ENCODE data around the gene SERAC1. TPM values are rescaled to one million over a fixed set of nuclear protein-coding genes. Genes with fewer than 3 reads are reported as not detected.
"Not testable (repeated sequence)": the region's sequence is repeated elsewhere in the genome, so short reads cannot be mapped to it uniquely, and the experiment has no call there.

The SERAC1 gene
- total RNA-seq: 1 to 10 TPM; 6.2 to 9.4 TPM

GRCh38 chr6:158168040-158168289 is at the start of gene SERAC1:
Gene SERAC1, minus strand, starts transcription at chr6:158168262. Its CDS starts 9,899 bp downstream, at chr6:158158363.
- Histone ChIP-seq H3K4me1 (no peaks in the 10 kb centered on the region), H3K27ac (peak within 1 kb of the TSS; percentile 100), H3K27me3 (no peaks in the 10 kb centered on the region), H3K9ac (ENCODE audit: low read depth in 2 of 2, low read length in 2 of 2) (peak within 1 kb of the TSS; percentile 95 to 97), H3K9me3 (no peaks in the 10 kb centered on the region), H3K4me3 (peak within 1 kb of the TSS; percentile 92), H3K36me3 (no peaks in the 10 kb centered on the region)
- intact Hi-C loops (cut with DNase I): no loop called here
- TF ChIP-seq CTCF (IDR thresholded peaks at IDR 0.05): no peak
- no peak for DNase-seq

DNA sequence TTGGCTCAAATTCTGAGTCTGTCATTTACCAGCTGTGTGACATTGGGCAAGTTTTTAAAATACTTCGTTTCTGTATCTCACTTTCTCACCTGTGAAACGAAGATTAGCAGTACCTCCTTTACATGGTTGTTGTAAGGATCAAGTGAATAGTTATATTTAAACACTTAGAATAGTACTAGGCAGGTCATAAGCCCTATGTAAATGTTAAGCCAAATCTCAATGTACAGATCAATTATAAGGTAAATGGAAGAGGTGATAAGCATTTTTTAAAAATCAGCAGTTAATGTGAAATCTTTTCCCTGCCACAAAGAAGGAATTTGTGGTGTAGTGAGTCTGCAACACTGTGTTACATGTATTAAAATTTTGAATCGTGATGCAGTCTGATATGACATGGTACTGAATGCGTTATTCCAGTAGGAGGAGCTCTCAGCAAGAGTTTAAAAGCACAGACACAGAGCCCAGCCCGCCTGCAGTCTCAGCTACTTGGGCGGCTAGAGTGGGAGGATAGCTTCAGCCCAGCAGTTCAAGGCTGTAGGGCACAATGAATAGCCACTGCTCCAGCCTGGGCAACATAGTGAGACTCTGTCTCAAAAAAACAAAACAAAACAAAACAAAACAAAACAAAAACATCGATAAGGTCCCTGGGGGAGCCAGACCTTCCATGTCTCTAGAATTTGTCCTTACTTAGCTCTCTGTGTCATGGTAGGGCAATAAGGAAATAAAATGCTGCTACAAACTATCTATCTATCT is 46.0 kb upstream of the SERAC1 start:
- no peak overlapping the region for H3K27ac ChIP-seq
- H3K9me3 ChIP-seq: no peaks in the 10 kb centered on the region
- peak; percentile 62 for TF ChIP-seq CTCF (IDR thresholded peaks at IDR 0.05)
- peak; percentile 71 for DNase-seq
- H3K4me1 ChIP-seq: no peaks in the 10 kb centered on the region
- H3K27me3 ChIP-seq: no peaks in the 10 kb centered on the region
- H3K4me3 ChIP-seq: no peak overlapping the region
- intact Hi-C loops (cut with DNase I): loop anchor here (5.0 kb wide), 1 partner anchor 758 kb away; no protein-coding TSS in a partner anchor
- H3K9ac ChIP-seq (ENCODE audit: low read depth in 2 of 2, low read length in 2 of 2): no peak overlapping the region
- no peaks in the 10 kb centered on the region for H3K36me3 ChIP-seq

DNA sequence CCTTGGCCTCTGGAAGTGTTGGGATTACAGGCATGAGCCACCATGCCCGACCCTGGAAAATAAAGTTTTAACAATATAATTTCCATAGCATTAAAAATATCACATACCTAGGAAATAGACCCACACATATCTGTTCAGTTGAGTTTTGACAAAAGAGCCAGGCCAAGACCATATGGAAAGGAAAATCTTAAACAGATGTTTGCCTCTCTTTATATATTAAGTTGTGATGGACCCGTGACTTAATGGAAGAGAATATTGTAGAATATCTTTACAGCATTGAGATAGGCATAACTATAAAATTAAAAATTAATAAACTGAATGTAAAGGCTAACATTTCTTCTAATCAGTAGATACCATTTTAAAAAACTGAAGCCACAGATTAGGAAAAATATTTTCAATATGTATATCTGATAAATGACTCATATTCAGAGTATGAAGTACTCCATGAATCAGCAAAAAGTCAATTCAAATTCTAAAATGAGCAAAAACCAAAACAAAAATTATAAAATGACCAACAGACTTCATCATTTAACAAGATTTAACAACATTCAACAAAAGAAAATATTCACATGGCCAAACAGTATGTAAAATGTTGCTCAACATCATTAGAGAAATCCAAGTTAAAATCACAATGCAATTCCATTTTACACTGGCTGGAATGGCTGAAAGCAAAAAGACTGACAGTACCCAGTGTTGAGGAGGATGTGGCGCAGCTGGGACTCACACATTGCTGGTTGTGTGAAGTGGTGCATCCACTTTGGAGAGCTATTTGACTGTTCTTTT is 43.4 kb upstream of the SERAC1 start:
- Histone ChIP-seq H3K4me3 (no peak overlapping the region), H3K9ac (ENCODE audit: low read depth in 2 of 2, low read length in 2 of 2) (no peak overlapping the region), H3K36me3 (no peaks in the 10 kb centered on the region), H3K27ac (no peak overlapping the region), H3K9me3 (no peaks in the 10 kb centered on the region), H3K27me3 (no peaks in the 10 kb centered on the region), H3K4me1 (no peaks in the 10 kb centered on the region)
- no peak for TF ChIP-seq CTCF (IDR thresholded peaks at IDR 0.05)
- intact Hi-C loops (cut with DNase I): loop anchor here (5.0 kb wide), 1 partner anchor 761 kb away; no protein-coding TSS in a partner anchor
- no peak for DNase-seq

DNA sequence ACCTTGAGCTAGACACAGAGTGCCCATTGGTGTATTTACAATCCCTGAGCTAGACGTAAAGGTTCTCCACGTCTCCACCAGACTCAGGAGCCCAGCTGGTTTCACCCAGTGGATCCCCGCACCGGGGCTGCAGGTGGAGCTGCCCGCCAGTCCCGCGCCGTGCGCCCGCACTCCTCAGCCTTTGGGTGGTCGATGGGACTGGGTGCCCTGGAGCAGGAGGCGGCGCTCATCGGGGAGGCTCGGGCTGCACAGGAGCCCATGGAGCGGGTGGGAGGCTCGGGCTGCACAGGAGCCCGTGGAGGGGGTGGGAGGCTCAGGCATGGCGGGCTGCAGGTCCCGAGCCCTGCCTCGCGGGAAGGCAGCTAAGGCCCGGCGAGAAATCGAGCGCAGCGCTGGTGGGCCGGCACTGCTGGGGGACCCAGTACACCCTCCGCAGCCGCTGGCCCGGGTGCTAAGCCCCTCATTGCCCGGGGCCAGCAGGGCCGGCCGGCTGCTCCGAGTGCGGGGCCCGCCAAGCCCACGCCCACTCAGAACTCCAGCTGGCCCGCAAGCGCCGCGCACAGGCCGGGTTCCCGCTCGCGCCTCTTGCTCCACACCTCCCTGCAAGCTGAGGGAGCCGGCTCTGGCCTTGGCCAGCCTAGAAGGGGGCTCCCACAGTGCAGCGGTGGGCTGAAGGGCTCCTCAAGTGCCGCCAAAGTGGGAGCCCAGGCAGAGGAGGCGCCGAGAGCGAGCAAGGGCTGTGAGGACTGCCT is 41.7 kb upstream of the SERAC1 start:
- not testable (repeated sequence) for H3K36me3 ChIP-seq; H3K27me3 ChIP-seq; H3K27ac ChIP-seq; H3K4me3 ChIP-seq; H3K9ac ChIP-seq (ENCODE audit: low read depth in 2 of 2, low read length in 2 of 2); H3K4me1 ChIP-seq; H3K9me3 ChIP-seq; DNase-seq
- intact Hi-C loops (cut with DNase I): loop anchor here (5.0 kb wide), 1 partner anchor 763 kb away; no protein-coding TSS in a partner anchor

DNA sequence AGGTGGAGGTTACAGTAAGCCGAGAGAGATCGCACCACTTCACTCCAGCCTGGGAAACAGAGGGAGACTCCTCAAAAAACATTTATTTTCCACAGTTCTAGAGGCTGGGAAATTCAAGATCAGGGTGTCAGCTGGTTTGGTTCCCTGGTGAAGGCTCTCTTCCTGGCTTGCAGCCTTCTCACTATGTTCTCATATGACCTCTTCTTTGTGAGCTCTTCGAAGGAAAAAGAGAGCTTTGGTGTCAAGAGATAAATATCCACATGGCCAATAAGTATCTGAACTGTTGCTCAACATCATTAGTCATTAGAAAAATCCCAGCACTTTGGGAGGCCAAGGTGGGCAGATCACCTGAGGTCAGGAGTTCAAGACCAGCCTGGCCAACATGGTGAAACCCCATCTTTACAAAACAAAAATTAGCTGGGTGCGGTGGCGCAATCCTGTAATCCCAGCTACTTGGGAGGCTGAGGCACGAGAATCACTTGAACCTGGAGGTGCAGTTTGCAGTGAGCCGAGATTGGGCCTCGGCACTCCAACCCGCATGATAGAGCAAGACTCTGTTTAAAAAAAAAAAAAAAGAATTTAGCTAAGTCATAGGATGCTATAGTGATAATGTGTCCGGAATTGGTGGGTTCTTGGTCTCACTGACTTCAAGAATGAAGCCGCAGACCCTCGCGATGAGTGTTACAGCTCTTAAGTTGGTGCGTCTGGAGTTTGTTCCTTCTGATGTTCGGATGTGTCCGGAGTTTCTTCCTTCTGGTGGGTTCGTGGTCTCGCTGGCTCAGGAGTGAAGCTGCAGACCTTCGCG is 40.4 kb upstream of the SERAC1 start:
- H3K27me3 ChIP-seq; H3K27ac ChIP-seq; H3K4me3 ChIP-seq; intact Hi-C loops (cut with DNase I); H3K36me3 ChIP-seq; H3K9me3 ChIP-seq; H3K4me1 ChIP-seq; DNase-seq; H3K9ac ChIP-seq (ENCODE audit: low read depth in 2 of 2, low read length in 2 of 2): not testable (repeated sequence)

DNA sequence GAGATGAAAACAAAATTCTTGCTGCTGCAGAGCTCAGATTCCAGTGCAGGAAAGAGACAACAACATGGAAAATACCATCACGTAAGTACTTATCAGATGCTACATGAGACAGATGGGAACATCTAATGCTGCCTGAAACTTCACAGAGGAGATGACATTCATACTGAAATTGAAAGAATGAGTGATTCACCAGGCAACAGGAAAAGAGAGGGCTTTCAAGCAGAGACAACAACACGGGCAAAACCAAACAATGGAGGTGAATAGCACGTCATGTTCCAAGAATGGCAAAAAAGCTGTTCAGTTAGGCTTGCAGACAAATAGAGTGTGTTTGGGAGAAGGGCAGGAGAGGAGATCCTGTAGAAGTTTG is 39.3 kb upstream of the SERAC1 start:
- no peaks in the 10 kb centered on the region for H3K4me1 ChIP-seq
- intact Hi-C loops (cut with DNase I): no loop called here
- no peak overlapping the region for H3K9ac ChIP-seq (ENCODE audit: low read depth in 2 of 2, low read length in 2 of 2)
- H3K36me3 ChIP-seq: no peaks in the 10 kb centered on the region
- no peaks in the 10 kb centered on the region for H3K27me3 ChIP-seq
- no peak for TF ChIP-seq CTCF (IDR thresholded peaks at IDR 0.05)
- H3K27ac ChIP-seq: no peak overlapping the region
- no peak overlapping the region for H3K4me3 ChIP-seq
- H3K9me3 ChIP-seq: no peaks in the 10 kb centered on the region
- no peak for DNase-seq

All from colonic mucosa (tissue), 4 donors.